T-helper 1 cell (primary cell): ENCODE data around the gene SYNE1.
"Not testable (repeated sequence)": the region's sequence is repeated elsewhere in the genome, so short reads cannot be mapped to it uniquely, and the experiment has no call there.

Experiments used
- DNase-seq, 5 donors: peaks; one replicate each; pipeline ENCODE4 v3.0.0-alpha.2; 2012 to 2020
- total RNA-seq, 4 donors: gene quantifications; one replicate each; lab custom pipeline; 2026; lab: John Stamatoyannopoulos, UW

The SYNE1 gene, protein sequence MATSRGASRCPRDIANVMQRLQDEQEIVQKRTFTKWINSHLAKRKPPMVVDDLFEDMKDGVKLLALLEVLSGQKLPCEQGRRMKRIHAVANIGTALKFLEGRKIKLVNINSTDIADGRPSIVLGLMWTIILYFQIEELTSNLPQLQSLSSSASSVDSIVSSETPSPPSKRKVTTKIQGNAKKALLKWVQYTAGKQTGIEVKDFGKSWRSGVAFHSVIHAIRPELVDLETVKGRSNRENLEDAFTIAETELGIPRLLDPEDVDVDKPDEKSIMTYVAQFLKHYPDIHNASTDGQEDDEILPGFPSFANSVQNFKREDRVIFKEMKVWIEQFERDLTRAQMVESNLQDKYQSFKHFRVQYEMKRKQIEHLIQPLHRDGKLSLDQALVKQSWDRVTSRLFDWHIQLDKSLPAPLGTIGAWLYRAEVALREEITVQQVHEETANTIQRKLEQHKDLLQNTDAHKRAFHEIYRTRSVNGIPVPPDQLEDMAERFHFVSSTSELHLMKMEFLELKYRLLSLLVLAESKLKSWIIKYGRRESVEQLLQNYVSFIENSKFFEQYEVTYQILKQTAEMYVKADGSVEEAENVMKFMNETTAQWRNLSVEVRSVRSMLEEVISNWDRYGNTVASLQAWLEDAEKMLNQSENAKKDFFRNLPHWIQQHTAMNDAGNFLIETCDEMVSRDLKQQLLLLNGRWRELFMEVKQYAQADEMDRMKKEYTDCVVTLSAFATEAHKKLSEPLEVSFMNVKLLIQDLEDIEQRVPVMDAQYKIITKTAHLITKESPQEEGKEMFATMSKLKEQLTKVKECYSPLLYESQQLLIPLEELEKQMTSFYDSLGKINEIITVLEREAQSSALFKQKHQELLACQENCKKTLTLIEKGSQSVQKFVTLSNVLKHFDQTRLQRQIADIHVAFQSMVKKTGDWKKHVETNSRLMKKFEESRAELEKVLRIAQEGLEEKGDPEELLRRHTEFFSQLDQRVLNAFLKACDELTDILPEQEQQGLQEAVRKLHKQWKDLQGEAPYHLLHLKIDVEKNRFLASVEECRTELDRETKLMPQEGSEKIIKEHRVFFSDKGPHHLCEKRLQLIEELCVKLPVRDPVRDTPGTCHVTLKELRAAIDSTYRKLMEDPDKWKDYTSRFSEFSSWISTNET (N-terminal part only)
- 235 to 554 (median 410) reads per million in 4 donors for total RNA-seq

DNA sequence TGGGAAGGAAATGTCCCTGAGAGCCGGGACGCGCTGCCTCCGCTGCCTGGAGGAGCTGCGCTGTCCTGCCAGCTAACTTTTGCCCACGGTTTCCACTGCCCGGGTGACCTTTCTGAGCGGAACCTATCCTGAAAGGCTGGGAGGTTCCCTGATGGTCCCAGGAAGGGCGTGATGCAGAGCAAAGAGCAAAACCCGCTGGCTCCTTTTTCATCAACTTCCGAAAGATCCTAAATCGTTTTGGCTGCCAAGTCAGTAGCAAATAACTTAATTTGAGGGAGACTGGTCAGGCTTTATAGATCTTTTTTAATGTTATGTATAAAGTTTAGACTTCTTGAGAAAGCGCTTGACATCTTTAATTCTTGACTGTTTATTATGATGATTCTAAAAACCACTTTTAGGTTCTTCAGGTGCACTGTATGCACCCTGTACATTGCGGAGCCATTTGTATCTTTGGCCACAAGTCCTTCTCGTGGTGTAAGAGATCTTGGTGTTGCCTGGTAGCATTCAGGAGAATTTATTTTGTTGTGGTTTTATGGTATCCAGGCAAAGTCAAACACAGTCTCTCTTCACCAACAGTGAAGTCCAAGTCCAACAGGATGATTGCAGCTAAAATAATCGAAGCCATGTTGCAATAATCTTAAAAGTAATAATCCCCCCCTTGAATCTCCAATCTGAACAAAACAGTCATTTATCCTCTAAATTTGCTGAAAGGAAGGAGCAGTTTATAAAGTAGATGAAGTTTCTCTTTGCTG is at the start of gene SYNE1:
Gene SYNE1, minus strand, starts transcription at position 67 of the 752 bp plus-strand sequence. CDS start 9,031 bp downstream, outside the sequence.
- DNase-seq, result no peak

DNA sequence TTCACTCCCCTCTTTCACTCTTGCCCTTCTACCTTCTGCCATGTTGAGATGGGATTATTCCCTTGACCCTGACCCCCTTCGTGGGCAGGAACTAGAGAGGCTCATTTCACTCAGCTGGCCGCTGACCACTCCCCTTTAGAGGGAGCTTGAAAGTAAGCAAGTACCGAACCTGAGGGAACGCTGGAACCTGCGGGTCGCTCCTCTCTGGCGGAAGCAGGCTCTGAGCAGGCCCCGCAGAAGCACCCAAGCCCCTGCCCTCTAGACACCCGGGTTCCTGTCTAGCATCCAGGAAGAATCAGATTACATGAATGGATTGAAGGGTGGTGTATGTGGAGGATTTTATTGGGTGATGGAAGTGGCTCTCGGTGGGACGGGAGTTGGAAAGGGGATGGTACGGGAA is 48.7 kb upstream of the SYNE1 start:
- no peak for DNase-seq

DNA sequence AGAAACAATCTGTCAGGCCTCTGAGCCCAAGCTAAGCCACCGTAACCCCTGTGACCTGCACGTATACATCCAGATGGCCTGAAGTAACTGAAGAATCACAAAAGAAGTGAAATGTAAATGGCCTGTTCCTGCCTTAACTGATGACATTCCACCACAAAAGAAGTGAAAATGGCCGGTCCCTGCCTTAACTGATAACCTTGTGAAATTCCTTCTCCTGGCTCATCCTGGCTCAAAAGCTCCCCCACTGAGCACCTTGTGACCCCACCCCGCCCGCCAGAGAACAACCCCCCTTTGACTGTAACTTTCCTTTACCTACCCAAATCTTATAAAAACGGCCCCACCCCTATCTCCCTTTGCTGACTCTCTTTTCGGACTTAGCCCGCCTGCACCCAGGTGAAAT is 45.8 kb upstream of the SYNE1 start:
- DNase-seq, result not testable (repeated sequence)

DNA sequence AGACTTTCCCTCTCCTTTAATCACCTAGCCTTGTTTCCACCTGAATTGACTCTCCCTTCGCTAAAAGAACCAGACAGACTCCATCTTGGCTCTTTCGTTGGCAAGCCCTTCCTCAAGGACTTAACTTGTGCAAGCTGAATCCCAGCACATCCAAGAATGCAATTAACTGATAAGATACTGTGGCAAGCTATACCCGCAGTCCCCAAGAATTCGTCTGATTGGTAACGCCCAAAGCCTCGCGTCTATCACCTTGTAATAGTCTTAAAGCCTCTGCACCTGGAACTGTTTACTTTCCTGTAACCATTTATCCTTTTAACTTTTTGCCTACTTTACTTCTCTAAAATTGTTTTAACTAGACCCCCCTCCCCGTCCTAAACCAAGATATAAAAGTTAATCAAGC is 45.0 kb upstream of the SYNE1 start:
- no peak for DNase-seq

DNA sequence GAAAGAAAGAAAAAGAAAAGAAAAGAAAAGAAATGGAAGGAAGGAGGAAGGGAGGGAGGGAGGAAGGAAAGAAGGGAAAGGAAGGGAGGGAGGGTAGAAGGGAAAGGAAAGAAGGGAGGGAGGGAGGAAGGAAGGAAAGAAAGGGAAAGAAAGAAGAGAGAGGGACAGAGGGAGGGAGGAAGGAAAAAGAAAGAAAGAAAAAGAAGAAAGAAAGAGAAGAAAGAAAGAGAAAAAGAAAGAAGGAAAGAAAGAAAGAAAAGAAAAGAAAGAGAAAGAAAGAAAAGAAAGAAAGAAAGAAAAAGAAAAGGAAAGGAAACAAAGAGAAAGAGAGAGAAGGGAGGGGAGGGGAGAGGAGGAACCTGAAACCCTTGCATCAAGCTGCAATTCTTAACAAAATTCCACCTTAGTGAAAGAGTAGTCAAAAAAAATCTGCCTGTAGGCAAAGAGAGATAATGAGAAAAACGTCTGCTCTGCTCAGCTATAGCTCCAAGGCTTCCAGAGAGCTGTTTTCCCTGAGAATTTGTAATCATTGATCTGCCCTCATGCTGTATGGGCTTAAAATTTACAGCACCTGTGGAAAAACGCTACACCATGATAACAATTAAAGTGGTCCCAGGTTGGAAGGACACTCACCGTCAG is 43.8 kb upstream of the SYNE1 start:
- no peak for DNase-seq

DNA sequence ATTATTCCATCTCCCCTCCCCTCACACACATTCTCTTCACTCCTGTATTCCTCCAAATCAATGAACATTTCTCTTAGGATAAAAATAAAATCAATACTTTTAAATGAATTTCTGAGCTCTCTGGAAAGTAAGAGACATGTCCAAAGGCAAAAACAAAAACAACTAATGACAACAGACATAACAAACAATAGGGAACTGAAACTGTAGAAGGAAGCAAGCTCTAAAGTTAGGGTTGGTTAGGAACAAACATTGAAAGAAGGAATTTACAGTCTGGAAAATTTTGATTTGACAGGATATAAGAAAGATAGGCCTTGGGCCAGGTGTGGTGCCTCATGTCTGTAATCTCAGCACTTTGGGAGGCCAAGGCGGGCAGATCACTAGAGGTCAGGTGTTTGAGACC is 43.0 kb upstream of the SYNE1 start:
- DNase-seq, result no peak

DNA sequence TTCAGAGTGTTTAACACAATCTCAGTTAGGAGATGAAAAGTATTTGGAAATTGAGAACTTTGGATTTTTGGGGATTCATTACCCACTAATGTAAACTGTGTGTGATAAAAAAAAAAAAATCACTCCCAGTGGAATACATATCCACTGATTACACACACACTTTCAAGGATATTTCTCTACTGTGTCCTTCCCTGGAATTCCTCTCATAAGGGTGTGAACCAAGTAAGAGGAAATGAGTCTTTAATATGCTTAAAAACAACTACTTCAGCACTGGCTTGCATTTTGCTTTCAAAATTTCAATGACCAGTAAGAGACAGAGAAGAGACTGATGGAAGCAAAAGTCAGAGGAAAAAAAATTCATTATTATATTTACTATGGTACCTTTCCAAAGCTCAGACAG is 36.1 kb upstream of the SYNE1 start:
- no peak for DNase-seq

DNA sequence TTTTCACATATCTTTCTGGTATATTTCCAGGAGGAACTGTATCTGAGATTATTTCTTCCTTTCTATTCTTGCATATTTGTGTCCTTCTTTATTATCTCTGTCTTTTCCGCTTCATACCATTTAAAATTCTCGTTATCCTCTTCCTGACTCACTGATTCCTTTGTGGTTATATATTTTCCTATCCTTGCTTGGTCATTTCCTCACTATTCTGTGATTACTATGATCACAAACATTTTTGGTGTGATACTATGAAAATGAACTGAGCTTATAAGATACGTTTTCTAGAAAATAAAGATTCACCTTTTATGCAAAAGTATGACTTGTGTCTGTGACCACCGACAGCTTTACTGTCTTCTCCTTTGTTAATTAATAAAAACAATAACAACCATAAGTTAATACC is 34.0 kb upstream of the SYNE1 start:
- no peak for DNase-seq

DNA sequence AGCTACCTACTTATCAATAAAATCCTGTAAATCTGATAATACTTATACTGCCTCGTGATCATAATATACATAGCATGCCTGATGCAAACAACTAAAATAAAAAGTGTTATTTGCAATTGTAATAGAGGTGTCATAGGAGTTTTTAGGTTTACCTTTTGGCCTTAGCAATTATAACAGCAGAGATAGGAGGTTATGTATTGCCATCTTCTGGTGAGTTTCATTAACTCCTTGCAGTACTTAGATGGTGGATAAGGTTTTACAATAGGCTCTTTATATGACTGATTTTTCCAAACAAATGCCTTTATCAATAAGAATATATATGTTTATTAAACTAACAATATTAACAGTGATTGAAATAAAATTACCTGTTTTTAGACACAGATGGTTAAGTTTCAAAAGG is 32.7 kb upstream of the SYNE1 start:
- DNase-seq, result no peak

DNA sequence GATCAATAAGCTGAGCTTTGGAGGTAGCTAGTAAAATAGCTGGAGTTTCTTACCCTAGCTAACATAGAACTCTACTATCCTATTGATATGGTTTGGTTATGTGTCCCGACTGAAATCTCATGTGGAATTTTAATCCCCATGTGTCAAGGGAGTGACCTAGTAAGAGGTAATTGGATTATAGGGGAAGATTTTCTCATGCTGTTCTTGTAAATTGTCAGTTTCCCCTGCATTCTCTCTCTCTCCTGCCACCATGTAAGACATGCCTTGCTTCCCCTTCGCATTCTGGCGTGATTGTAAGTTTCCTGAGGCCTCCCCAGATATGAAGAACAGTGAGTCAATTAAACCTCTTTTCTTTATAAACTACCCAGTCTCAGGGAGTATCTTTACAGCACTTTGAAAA is 24.6 kb upstream of the SYNE1 start:
- DNase-seq, result no peak

DNA sequence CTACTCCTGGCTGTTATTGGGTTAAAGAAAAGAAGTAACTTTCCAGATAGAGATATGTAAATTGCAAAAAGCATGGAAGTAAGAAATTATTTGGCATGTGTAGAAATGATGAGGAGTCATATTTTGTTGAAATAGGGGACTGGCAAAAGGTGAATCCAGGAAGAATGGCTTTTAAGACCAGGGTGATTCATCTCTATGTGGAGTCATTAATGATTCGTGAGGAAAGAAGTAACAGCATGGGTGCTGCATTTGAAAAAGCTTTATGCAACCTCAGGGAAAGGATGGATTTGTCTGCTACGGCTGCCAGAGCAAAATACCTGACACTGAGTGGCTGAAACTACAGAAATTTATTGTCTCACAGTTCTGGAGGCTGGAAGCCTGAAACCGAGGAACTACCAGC is 14.8 kb upstream of the SYNE1 start:
- DNase-seq, result no peak

DNA sequence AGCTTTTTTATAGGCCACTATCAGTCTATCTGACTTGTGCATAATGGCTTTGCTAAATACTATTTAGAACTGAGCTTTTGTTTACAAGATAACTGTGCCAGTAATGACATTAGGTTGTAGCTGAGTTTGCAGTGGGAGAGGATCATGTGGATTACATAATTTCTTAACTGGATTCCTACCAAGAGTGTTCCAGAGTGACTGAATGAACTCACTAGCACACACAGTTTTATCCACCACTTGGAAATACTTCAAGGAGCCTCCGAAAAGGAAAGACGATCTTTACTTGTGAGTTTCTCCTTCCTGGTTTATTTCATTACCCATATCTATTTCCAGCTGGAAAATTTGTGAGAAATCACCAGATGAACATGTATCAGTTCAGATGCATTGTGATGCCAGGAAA is 10.9 kb upstream of the SYNE1 start:
- no peak for DNase-seq

DNA sequence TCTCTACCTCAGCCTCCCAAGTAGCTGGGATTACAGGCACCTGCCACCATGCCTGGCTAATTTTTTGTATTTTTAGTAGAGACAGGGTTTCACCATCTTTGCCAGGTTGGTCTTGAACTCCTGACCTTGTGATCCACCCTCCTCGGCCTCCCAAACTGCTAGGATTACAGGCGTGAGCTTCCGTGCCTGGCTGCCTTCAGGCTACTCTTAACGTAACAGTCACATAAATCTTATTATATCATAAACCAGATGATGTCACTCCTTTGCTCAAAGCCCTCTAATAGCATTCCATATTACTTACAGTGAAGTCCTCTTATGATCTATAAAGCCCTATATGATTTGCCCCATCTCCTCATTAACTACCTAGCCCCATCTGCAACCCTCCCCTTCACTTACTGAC is 9.6 kb upstream of the SYNE1 start:
- not testable (repeated sequence) for DNase-seq

DNA sequence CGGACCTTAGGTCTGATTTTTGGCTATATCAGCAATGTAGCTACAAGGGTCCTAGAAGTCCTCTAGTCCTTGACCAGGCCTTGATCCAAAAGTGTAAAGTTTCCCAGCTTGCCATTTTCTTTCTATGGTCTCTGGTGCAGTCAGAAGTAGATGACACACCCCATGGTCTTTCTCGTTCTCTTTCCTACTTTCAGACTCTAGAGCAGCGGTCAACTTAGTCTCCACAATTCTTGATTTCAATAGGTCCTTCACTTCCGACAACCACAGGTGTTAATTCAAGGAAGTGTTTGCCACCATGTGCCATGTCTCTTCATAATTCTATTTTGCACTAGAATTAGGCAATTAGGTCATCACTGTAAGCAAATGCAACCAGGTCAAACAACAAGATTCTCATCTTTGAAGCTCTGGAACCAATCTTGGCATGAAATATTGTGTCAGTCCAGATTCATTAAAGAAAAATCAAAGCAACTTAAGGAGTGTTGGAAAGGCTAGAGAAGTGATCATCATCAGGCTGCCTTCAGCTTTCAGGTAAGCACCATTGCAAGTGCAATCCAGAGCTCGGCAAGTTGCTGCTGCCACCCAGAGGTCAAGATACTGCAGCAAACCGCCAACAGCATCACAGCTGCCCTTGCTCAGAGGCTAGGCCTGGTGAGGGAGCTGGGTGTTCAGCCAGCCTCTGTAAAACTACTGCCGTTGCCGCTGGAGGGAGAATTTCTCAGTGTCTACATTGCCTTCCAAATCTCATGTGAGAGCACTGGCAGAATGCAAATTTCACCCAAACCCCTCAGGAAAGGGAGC is 5.6 kb upstream of the SYNE1 start:
- DNase-seq, result peak in 1 of 5 donors; percentile 25

DNA sequence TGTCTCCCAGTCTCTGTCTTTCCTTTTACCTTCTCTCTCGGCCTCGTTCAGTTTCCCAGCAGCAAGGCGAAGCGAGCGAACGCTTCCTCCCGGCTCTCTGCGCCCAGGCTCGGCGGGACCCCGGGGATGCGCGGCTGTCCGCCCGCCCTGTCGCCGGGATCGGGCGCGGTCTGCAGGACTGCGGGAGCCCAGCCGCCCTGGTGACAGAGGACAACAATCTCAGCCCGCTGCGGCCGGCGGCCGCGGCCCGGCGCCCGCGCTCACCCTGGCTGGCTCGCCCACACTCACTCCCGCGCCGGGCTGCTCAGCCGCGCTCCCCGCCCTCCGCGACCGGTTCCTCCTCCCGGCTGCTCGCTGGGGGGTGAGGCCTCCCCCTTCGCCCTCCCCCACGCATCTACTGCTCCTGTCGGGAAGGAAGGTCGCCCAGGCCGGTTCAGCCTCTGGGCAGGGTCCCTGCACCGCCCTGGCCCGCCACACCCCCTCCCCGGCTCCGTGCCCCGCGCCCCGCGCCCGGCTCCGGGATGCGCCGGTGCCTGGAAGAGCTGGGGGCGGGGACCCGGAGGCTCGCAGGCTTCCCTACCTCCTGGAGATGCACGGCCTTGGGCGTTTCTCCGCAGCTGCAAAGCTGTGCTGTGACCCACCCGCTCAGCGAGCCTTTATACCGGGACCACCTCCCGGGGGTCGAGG is 410 bp downstream of the SYNE1 start:
- DNase-seq, result peak in 1 of 5 donors; percentile 16

DNA sequence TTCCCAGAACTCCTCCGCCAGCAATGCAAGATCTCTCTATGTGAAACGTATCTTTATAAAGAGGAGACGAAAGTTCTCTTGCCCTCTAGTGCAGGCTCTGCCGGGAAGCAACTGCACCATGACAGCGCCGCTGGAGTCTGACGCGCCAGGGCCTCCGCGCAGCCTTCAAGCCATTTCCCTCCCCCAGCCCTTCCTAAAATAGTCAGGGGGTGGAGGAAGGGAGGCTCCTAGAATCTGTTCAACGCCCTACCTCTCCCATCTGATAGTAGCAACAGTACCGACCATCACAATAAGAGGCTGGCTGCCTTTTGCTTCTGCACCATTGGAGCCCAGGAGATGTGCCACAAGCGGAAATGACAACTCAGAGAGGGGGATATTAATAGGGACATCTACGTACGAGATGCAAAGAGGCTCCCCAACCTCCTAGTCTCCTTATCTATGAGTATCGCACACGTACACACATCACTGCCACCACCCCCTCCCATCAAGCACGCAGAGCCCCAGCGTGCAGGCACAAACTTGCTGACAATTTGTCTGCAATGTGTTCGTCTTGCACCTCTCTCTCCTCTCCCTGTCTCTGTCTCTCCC is 1.0 kb downstream of the SYNE1 start:
- no peak for DNase-seq

DNA sequence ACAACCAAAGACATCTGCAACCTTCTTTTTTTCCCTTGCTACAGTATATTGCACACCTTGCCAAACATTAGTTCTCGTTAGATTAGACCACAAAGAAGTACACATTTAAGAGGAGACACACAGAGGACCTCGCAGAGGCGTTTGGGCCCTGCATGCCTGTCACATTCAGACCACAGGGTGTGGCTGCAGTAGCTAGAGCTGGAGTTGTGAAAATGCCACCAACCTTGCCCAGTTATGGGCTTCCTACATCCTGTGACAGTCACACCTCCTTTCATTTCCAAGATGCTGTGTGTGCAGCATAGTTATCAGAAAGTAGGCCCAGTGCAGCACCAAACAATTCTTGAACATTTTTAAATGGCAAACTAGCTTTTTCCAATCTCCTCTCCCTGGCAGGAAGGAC is 2.4 kb downstream of the SYNE1 start:
- DNase-seq, result peak in 1 of 5 donors; percentile 44

DNA sequence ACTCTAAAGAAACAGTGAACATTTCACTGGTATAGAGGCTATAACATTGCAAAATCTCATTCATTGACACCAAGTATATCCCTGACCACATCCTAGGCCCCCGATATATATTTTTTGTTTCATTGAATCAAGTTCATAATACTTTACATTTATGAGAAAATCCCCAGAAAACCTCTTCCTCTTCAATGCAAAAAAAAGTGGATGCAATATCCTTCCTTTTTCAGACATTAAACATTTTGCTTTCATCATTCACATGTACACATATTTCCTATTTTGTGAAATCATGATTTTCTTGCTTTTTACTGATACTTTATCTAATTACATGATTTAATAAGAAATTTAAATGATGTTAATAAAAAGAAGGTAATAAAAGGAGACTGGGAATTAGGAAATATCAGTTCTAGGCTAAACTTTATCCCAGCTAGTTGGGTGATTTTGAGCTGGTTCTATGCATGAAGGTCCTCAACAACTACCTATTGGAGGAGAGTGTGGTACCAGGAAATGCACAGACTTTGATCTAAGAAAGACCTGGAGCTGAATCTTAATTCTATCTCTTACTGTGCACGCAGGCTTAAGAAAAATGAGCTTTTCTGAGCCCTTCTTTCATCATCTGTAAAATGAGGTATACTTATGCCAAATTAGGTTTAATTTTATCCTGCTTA is 4.9 kb downstream of the SYNE1 start:
- DNase-seq, result no peak

DNA sequence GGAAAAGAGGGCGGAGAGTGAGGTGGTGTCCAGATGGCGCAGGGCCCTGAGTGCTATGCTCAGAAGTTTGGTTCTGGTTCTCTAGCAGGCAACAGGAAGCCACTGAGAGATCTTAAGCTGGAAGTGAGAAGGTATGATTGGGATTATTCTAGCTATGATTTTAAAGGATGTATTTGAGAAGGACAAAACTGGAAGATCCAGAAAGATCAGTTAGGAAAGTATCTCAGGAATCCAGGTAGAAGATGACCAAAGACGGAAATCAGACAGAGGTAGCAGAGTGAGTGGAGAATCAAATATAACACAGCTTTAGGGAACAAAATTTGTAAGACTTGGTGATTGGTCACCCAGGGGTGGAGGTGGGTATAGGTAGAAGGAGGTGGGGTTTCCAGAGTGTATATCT is 5.8 kb downstream of the SYNE1 start:
- DNase-seq, result no peak

DNA sequence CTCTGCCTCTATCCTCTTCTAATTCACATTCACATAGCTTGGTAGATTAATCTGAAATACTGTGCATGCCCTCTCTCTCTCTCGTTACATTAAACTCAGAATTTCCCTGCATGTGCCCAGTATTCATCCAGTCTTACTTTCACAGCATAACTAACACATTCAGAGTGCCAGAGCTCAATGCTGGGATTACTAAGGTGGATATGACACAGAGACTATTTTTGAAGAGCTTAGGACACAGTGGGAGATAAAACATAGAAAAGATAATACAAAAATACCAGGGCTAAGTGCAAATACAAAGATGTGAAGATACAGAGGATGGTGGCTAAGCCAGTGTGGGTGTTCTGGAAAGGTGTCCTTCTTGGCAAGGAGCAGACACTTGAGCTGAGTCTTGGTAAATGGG is 6.3 kb downstream of the SYNE1 start:
- DNase-seq, result no peak
